Measurements from ENCODE around the gene ELMO3.

- TF ChIP-seq CTCF (conservative IDR thresholded peaks at IDR 0.05 in 1 of 2, IDR thresholded peaks at IDR 0.05 in 1 of 2; ENCODE audit: low read depth in 1 of 2, low read length in 2 of 2): no peak
- no peak for TF ChIP-seq EZH2 (IDR thresholded peaks at IDR 0.05; ENCODE audit: low read length, missing control alignments)
Measured at GRCh38 chr16:67186550-67186950, 12.4 kb upstream of the ELMO3 start.

All from fibroblast of lung (primary cell).